EL (cell line): ENCODE results near the gene CTAGE8.
"Not testable (repeated sequence)": the region's sequence is repeated elsewhere in the genome, so short reads cannot be mapped to it uniquely, and the experiment has no call there.

Experiments
- DNase-seq: peaks from one replicate; pipeline ENCODE4 v3.0.0-alpha.2; 2016

The CTAGE8 gene, protein sequence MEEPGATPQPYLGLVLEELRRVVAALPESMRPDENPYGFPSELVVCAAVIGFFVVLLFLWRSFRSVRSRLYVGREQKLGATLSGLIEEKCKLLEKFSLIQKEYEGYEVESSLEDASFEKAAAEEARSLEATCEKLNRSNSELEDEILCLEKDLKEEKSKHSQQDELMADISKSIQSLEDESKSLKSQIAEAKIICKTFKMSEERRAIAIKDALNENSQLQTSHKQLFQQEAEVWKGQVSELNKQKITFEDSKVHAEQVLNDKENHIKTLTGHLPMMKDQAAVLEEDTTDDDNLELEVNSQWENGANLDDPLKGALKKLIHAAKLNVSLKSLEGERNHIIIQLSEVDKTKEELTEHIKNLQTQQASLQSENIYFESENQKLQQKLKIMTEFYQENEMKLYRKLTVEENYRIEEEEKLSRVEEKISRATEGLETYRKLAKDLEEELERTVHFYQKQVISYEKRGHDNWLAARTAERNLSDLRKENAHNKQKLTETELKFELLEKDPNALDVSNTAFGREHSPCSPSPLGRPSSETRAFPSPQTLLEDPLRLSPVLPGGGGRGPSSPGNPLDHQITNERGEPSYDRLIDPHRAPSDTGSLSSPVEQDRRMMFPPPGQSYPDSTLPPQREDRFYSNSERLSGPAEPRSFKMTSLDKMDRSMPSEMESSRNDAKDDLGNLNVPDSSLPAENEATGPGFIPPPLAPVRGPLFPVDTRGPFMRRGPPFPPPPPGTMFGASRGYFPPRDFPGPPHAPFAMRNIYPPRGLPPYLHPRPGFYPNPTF

DNA sequence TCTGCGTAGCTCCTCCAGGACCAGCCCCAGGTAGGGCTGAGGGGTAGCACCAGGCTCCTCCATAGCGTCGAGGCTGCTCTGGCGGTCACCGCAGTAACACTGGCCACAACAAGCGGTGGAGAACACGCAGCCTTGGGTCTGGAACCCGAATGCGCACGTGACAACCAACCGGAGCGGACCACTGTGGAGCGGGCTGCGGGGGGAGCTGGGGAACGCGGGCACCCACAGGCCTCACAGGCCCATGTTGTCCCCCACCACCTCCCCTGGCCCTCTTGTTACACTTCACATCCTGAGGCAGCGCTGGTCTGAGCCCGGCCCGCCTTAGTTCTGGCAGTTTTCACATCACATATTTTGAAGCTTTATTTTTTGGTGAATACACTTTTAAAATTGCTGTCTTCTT is at the start of gene CTAGE8:
Gene CTAGE8 (minus strand): TSS at position 101 of the 400 bp plus-strand sequence. CDS start 38 bp downstream, at position 63.
- DNase-seq = not testable (repeated sequence)

DNA sequence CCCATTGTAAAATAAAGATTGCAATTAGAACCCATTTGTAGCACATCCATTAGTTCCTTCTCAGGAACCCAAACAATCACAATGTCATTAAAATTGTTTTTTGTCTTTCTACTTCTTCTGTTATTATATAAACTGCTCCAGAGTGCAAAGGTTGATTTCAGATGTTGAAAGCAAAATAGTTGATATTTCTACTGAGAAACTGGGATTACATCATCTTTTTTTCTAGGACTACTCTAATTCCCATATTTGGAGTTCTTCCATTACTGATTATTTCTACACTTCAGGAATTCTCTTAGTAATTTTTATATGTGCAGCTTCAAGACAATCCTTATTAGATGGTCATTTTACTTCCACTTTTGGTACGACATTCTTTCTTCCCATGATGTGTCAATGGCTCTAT is 48.4 kb upstream of the CTAGE8 start:
- not testable (repeated sequence) for DNase-seq

DNA sequence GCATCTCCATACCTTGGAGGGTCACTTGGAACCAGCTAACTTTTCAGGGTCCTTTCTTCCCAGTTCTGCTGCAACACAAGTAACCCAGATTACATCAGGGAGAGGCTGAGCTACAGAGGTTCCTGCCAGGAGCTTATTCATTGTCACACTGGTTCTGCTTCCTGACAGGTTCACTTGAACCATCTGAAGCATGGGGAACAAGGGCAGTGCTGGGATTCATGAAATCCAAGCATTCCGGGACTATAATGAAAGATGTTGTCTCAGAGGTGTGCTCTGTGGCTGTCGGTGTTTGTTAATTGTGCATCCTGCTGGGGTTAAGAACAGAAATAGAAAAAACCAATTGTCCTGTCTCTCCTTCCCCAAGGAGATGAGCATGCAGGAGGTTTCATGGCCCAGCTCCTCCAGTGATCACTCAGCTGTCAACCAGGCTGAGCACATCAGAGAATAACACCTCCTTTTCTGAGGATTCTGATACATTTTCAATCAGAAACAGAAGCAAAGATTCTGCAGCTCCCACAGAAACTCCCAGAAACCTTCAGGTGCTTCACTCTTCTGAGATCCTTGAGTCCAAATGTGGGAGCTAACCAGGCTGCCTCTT is 42.9 kb upstream of the CTAGE8 start, which contains the start of gene OR2A1:
Gene OR2A1 (plus strand): TSS at position 548 of the 598 bp plus-strand sequence. CDS start 5,706 bp downstream, outside the sequence.
- not testable (repeated sequence) for DNase-seq

DNA sequence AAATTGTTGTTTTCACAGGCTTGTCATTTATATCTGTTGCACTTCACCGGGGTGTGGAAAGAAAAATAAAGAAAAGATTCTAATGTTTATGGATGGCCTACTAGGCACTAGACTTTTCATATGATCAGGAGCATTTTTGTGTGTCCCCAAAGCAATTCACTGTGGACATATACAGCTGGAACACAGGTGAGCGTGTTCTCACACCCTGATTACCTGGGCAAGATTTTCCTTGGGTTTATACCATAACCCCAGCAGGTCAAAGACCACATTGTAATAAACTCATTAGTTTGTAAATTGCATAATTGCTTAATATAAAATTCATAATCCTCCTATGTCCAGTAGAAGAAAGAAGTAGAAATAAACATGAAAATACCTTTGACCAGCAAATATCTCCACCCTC is 42.1 kb upstream of the CTAGE8 start:
- not testable (repeated sequence) for DNase-seq

DNA sequence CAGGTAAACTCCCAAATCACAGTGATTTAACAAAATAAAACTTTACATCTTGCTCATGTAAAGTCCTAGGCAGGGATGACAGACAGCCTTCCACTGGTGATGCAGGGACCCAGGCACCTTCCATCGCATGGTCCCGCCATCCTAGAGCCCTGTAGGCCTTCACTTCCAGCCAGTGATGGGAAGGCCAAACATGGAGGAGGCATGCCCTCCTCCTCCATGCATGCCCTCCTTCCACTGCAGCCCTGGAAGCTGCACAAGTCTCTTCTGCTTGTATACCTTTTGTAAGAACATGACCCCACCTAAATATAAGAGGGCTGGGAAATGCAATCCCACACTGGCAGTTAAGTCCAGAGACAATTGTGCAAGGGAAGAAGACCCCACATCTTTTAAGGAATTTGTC is 40.6 kb upstream of the CTAGE8 start:
- DNase-seq = not testable (repeated sequence)

DNA sequence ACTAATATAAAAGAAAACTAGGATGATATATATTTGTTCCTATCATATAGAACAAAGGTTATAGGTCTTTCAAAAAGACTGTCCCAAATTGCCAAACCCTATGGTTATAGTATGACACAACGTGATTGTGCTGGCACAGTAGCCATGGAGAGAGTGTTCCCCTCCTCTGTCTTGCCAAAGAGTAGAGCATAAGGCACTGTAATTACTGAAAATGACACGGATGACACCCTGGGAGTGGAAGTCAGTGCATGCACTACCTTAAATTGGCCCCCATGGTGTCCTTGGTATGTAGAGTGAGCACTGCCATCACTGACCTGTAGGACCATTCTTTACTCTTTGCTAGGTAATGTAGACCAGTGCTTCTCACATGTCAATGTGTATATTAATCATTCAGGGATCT is 36.1 kb upstream of the CTAGE8 start:
- DNase-seq = not testable (repeated sequence)

DNA sequence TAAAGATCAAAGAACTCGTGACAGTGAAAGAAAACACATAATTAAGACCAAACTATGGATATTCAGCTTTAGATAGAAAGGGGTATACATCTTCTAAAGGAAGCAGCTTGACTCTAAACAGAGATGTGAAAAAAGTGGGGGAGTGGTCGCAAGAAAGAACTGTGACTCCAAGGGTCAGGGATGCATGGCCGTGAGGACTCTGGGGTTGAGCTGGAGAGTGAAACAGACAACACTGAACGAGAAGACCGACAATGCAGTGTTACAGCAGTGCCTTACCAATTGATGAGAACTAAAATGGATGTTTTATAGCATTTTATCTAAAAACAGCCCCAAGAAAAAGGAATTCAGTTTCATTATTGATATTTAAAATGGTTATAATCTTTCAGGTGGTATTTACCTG is 34.5 kb upstream of the CTAGE8 start:
- not testable (repeated sequence) for DNase-seq

DNA sequence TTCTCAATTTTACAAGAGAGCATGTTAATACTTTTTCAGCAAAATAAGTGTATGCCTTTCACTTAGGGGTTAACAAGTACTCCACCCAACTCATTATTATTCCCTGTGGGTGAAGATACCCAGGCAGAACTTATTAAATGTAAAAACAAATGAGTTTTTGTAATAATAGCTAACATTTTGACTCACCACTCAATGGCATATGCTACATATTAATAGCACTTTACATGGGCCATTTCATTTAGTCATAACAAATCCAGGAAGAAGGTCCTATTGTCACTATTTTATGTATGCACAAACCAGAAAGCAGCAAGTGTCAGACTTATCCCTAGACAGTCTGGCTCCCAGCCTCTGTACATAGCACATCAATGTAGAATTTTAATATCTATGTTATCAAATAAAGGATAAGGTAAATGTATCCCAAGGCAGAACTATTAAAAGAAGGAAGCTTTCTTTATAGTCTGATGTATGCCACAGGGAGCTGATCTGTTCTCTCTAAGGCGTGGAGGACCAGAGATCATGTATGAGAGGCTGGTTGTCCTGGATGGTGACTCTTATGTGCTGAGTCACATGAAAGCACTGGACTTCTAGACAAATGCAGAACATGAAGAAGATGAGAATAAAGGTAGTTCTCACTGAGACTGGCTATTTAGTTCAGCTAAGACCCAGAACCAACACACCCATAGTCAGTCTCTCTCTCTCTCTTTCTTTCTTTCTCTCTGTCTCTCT is 33.7 kb upstream of the CTAGE8 start:
- DNase-seq = not testable (repeated sequence)

DNA sequence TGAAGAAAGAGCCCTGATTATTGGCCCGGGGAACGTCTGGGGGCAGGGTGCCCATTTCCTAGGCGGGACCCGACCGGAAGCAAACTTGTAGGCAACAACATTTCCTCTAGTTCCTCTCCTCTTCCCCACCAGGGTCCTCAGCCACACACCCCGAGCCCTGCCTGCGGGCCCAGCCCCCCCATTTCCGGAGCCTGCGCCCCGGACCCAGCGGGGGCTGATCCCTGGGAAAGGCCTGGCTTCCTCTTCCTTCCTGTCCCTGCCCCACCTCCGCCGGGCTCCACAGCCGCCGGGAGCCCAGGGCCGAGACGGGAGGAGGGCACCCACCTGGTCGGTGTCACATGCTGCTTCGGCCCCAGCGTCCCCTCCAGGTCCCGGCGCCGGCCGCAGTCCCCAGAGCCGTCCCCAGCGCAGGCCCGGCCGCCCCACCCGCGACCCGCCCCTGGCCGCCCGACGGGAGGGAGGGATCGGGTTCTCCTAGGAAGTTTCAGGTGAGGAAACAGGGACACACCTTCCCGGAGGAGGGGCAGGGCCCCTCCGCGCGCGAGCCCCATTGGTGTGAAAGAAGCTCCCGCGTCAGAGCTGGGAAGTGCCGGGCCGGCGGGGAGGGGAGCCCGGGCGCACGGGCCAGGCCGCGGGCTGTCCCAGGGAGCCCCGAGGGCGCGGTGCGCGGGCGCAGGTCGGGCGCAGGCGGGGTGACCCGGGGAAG is 24.9 kb upstream of the CTAGE8 start:
- DNase-seq = not testable (repeated sequence)

DNA sequence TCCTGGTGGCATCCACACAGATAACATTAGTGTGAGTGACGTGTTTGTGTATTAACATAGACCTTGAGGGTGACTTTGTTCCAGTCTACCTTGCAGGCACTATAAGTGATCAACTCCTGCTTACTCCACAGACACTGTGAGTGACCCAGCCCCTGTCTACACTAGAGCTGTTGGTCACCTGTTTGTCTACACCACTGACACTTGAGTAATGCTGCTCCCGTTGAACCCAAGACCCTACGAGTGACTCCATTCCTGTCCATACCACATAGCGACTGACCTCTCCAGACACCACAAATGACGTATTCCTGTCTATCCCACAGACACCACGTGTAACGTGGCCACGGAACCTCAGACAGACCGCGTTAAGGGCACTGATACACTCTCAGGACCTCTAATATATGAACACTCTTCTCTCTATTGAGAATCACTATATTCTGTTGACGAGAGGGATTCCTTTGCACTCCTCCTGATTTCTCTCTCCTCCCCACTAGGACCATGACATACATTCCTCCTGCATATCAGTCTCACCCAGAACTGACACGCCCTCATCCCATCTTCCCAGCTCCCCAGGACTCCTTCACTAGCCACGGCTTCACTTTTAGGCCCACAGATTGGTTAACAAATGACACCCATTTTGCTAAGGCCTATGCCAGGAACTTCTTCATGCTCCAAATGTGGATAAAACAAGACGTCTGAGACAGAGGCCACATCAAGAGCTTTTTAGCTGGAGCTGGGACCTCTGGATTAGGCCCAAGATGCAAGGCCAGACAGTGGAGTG is 23.5 kb upstream of the CTAGE8 start:
- not testable (repeated sequence) for DNase-seq

DNA sequence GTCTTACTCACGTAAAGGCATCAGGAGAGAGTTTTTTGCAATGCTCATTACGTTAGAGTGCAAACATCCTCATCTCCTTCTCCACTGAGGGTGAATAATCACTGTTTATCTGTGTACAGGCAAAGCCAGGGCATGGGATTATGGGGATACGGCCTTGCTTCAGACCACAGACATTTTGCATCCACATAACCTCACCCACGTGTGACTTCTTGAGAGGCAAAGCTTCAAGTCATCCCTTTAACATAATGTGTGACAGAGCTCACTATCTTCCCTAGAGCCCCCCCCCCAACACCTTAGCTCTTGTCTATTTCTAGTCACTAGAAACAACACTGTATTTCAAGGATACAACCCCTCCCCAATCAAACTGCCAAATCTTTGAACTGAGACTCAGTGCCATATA is 22.5 kb upstream of the CTAGE8 start:
- not testable (repeated sequence) for DNase-seq

DNA sequence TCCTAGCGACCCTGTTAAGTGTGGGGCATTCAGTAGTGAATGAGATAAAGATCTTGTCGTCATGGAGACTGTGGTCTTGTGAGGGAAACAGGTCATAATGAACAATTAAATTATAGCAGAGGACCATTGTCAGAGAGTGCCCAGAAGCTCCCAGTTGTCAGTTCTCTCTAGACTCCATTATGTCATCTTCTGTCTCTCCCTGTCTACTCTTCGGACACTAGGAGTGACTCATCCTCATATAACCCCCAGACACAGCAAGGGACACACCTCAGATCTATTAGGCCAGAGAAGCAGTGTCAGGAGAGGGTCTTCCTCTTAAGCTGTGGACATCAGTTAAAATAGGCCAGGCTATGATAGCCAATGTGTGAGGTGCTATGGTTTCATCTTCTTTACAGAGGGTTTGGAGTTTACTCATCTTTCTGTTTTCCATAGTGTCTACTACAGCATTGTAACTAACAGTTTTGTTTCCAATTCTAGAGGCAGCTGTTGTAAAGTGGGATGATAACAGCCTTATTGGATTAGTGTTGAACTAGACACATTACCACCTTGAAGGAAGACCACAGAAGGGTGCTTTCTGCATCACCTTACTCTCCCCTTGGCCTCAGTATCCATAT is 18.2 kb upstream of the CTAGE8 start:
- not testable (repeated sequence) for DNase-seq

DNA sequence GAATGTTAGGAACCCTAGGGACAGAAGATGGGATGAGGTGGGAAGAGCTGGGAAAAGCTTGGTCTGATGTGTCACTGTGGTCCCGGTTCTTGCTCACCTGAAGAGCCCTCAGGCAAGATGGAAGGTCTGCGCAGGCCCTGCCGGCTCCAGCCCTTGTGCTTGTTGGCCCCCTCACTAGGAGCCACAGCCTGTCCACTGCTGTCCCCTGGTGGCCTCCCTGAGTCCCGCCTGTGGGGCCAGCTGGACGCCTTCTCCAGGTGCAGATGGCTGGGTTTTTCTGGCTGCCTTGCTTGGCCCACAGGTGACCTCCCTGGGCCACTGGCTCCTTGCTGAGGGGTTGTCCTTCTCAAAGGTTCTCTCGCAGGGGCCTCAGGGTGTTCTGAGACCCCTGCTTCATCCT is 14.6 kb upstream of the CTAGE8 start:
- DNase-seq = not testable (repeated sequence)

DNA sequence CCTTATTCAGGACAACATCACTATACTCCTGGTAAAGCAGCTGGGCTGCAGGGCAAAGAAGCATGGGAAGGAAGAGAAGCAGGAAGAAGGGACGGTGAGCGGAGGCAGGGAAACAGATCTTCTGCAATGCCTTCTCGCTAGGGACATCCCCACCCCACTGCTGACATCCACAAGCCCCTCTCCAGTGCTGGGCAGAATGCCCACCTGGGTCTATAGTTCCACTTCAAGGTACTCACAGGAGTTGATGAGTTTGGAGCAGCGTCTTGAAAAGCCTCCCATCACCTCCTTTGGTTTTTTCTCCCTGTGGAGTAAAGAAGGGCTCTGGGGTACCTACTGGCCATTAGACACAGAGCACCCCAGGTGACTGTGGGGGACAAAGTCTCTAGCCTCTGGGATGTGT is 13.4 kb upstream of the CTAGE8 start:
- not testable (repeated sequence) for DNase-seq

DNA sequence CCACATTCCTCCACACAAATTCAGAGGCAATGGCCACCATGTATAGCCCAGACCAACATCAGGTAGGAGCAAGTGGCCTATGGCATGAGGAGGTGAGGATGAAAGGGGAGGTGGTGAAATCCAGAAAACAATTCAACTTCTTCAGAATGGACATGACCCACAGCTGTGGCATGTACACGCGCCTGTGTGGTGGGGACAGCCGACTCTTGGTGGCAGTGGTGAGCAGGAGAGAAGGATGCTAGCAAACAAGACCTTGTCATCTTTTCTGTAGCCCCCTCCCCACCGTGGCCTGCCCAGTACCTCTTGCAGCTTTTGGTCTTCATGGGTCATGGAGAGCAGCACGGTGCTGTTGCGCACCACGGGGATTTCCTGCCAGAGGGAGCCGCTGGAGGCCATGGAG is 12.9 kb upstream of the CTAGE8 start:
- not testable (repeated sequence) for DNase-seq

DNA sequence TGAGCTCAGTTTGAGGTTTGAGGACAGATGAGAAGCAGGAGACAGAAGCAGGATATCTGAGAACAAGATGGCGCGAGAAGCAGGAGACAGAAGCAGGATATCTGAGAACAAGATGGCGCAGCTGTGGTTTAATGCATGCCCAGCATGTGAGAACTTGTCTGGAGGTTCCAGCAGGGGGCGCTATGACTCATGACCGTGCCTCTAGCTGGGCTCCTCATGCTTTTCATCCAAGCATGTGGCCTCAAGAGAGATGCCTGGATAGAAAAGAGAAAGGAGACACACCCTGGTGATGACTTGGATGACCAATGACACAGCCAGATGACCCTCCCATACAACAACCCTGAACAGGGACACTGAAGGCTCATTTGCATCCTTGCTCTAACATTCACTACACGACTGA is 10.9 kb upstream of the CTAGE8 start:
- DNase-seq = not testable (repeated sequence)

DNA sequence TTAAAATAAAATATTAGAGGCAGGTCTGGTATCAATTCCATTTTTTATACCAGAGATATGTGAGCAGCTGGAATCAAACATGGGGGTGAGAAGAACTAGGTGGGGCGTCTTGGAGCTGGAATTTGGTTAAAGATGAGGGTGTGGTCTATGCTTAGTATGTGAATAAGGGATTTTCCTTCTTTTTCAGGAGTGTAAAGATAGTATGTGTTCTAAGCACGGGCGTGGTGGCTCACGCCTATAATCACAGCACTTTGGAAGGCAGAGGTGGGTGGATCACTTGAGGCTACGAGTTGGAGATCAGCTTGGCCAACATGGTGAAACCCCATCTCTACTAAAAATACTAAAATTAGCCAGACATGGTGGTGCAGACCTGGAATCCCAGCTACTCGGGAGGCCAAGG is 6.2 kb upstream of the CTAGE8 start:
- not testable (repeated sequence) for DNase-seq

DNA sequence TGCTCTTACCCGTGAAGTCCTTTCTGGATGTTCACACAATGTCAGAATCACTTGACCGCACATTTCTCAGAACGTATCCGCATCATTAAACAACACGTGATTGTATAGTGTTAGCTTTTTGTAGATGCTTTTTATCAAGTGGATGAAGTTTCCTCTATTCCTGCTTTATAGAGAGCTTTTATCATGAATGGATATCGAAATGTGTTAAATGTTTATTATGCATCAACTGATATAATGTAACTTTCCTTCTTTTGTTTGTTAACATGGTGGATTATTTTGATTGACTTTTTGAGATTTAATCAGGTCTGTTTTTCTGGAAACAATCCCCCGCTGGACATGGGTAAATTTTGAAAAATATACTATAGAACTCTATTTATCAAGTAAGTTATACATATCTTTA is 4.4 kb downstream of the CTAGE8 start, which contains the start of gene OR2A7:
Gene OR2A7 (minus strand): TSS at position 101 of the 400 bp plus-strand sequence. CDS start 5,164 bp downstream, outside the sequence.
- not testable (repeated sequence) for DNase-seq

DNA sequence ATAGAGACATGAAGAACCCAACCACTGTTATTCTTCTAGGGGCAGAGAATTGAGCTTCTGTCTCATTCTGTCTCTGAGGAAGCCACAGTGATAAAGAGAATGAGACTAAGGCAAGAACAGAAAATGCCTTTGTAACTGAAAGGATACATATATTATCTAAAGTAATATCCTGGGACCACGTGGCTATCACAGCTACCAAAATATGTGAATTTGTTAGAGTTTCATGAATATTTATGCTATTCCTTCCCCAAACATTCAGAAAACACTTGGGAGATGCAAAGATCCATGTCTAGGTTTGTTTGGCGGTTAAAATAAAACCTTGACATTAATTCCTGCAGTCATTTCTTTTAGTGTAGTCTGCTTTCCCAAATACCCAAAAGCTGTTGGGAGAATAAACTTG is 7.0 kb downstream of the CTAGE8 start:
- DNase-seq = not testable (repeated sequence)

DNA sequence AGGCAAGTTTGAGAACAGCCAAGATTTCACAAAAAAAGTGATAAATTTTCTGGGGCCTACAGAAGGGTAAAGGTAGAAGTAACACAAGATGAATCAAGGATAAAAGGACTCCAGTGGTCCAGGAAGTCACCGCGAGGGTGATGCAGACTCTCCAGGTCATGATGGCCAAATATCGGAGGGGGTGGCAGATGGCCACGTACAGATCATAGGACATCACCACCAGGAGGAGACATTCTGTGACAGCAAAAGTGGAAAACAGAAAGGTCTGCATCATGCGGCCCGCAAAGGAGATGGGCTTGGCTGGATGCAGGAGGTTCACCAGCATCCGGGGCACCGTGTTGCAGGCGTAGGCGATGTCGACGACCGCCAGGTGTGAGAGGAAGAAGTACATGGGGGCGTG is 10.0 kb downstream of the CTAGE8 start:
- not testable (repeated sequence) for DNase-seq
